ENCODE results near the gene SPEG.
A peak's percentile ranks its signal among the peaks of the same experiment; 100 is the strongest.

GRCh38 chr2:219459460-219460311 is 25.0 kb downstream of the SPEG start:
- TF ChIP-seq CTCF (optimal IDR thresholded peaks at IDR 0.05 in 1 of 3, IDR thresholded peaks at IDR 0.05 in 1 of 3, conservative IDR thresholded peaks at IDR 0.05 in 1 of 3; ENCODE audit: extremely low read depth in 1 of 3, insufficient read depth in 2 of 3, low read length in 3 of 3) (peak in 2 of 3 experiments; percentile 92 to 93), EZH2 (IDR thresholded peaks at IDR 0.05; ENCODE audit: low read length) (no peak)
